Measurements from ENCODE around the gene CCBE1.
A peak's percentile ranks its signal among the peaks of the same experiment; 100 is the strongest.

The CCBE1 gene

GRCh38 chr18:59549503-59550173 lies 147.6 kb downstream of the CCBE1 start:
- no peak overlapping the region for H3K27ac ChIP-seq (ENCODE audit: poor library complexity, severe bottlenecking)
- no peak for DNase-seq (ENCODE audit: low spot score)
- TF ChIP-seq CTCF (IDR thresholded peaks at IDR 0.05; ENCODE audit: poor library complexity, severe bottlenecking): no peak

GRCh38 chr18:59547581-59548182 lies 149.5 kb downstream of the CCBE1 start:
- no peaks in the 10 kb centered on the region for H3K27me3 ChIP-seq (ENCODE audit: insufficient read depth, poor library complexity, severe bottlenecking)
- ATAC-seq (ENCODE audit: low read depth) (no peak), DNase-seq (ENCODE audit: low spot score) (no peak)
- TF ChIP-seq CTCF (IDR thresholded peaks at IDR 0.05; ENCODE audit: poor library complexity, severe bottlenecking): no peak
- no peaks in the 10 kb centered on the region for H3K9me3 ChIP-seq (ENCODE audit: severe bottlenecking)
- H3K36me3 ChIP-seq (ENCODE audit: low read depth): no peaks in the 10 kb centered on the region
- peaks cover 5% of the 10 kb centered on the region for H3K4me1 ChIP-seq (ENCODE audit: insufficient read depth, poor library complexity, severe bottlenecking)
- H3K4me3 ChIP-seq (ENCODE audit: severe bottlenecking): no peak overlapping the region
- no peak overlapping the region for H3K27ac ChIP-seq (ENCODE audit: poor library complexity, severe bottlenecking)

More at GRCh38 chr18:59549503-59550173, 147.6 kb downstream of the CCBE1 start:
- ATAC-seq (ENCODE audit: low read depth): no peak
- H3K27me3 ChIP-seq (ENCODE audit: insufficient read depth, poor library complexity, severe bottlenecking): no peaks in the 10 kb centered on the region
- no peaks in the 10 kb centered on the region for H3K36me3 ChIP-seq (ENCODE audit: low read depth)
- H3K4me3 ChIP-seq (ENCODE audit: severe bottlenecking): no peak overlapping the region
- H3K4me1 ChIP-seq (ENCODE audit: insufficient read depth, poor library complexity, severe bottlenecking): peaks cover 5% of the 10 kb centered on the region
- no peaks in the 10 kb centered on the region for H3K9me3 ChIP-seq (ENCODE audit: severe bottlenecking)

GRCh38 chr18:59546188-59546587 lies 151.0 kb downstream of the CCBE1 start:
- ATAC-seq (ENCODE audit: low read depth) (peak; percentile 45; the same call in 2 of the 3 replicates), DNase-seq (ENCODE audit: low spot score) (no peak)
- no peak for TF ChIP-seq CTCF (IDR thresholded peaks at IDR 0.05; ENCODE audit: poor library complexity, severe bottlenecking)

GRCh38 chr18:59540780-59541179 lies 156.4 kb downstream of the CCBE1 start:
- Histone ChIP-seq H3K4me3 (ENCODE audit: severe bottlenecking) (no peak overlapping the region), H3K4me1 (ENCODE audit: insufficient read depth, poor library complexity, severe bottlenecking) (no peaks in the 10 kb centered on the region), H3K9me3 (ENCODE audit: severe bottlenecking) (no peaks in the 10 kb centered on the region), H3K27ac (ENCODE audit: poor library complexity, severe bottlenecking) (no peak overlapping the region), H3K27me3 (ENCODE audit: insufficient read depth, poor library complexity, severe bottlenecking) (no peaks in the 10 kb centered on the region), H3K36me3 (ENCODE audit: low read depth) (no peaks in the 10 kb centered on the region)
- DNase-seq (ENCODE audit: low spot score): no peak
- no peak for TF ChIP-seq CTCF (IDR thresholded peaks at IDR 0.05; ENCODE audit: poor library complexity, severe bottlenecking)
- ATAC-seq (ENCODE audit: low read depth): no peak

More at GRCh38 chr18:59546188-59546587, 151.0 kb downstream of the CCBE1 start:
- H3K27me3 ChIP-seq (ENCODE audit: insufficient read depth, poor library complexity, severe bottlenecking): no peaks in the 10 kb centered on the region
- no peak overlapping the region for H3K27ac ChIP-seq (ENCODE audit: poor library complexity, severe bottlenecking)
- H3K36me3 ChIP-seq (ENCODE audit: low read depth): no peaks in the 10 kb centered on the region
- peaks cover 5% of the 10 kb centered on the region for H3K4me1 ChIP-seq (ENCODE audit: insufficient read depth, poor library complexity, severe bottlenecking)
- no peak overlapping the region for H3K4me3 ChIP-seq (ENCODE audit: severe bottlenecking)
- no peaks in the 10 kb centered on the region for H3K9me3 ChIP-seq (ENCODE audit: severe bottlenecking)

GRCh38 chr18:59540346-59540745 lies 156.9 kb downstream of the CCBE1 start:
- no peaks in the 10 kb centered on the region for H3K27me3 ChIP-seq (ENCODE audit: insufficient read depth, poor library complexity, severe bottlenecking)
- H3K9me3 ChIP-seq (ENCODE audit: severe bottlenecking): no peaks in the 10 kb centered on the region
- no peaks in the 10 kb centered on the region for H3K4me1 ChIP-seq (ENCODE audit: insufficient read depth, poor library complexity, severe bottlenecking)
- no peak for TF ChIP-seq CTCF (IDR thresholded peaks at IDR 0.05; ENCODE audit: poor library complexity, severe bottlenecking)
- ATAC-seq (ENCODE audit: low read depth): no peak
- no peak for DNase-seq (ENCODE audit: low spot score)
- H3K4me3 ChIP-seq (ENCODE audit: severe bottlenecking): no peak overlapping the region
- no peaks in the 10 kb centered on the region for H3K36me3 ChIP-seq (ENCODE audit: low read depth)
- no peak overlapping the region for H3K27ac ChIP-seq (ENCODE audit: poor library complexity, severe bottlenecking)

Data from RWPE2 (cell line).